HG03439 (cell line): Measurements from ENCODE around the gene B4GALT5.
"Not testable (repeated sequence)": the region's sequence is repeated elsewhere in the genome, so short reads cannot be mapped to it uniquely, and the experiment has no call there.

ENCODE experiments used
- ATAC-seq: cut with Tn5 transposase; IDR thresholded peaks from one replicate; pipeline ENCODE4 v1.9.1; 2021; ENCODE audit warnings: mild to moderate bottlenecking, moderate library complexity; ENCODE audit not compliant: unreplicated experiment

The B4GALT5 gene

GRCh38 chr20:49737260-49737659 is 23.6 kb upstream of the B4GALT5 start:
- ATAC-seq = no peak

- ATAC-seq = no peak
These were observed 16.1 kb upstream of the B4GALT5 start for GRCh38 chr20:49729780-49730179.

- ATAC-seq = no peak
These were observed 14.5 kb upstream of the B4GALT5 start for GRCh38 chr20:49727894-49728885.

GRCh38 chr20:49727478-49727877 is 13.8 kb upstream of the B4GALT5 start:
- ATAC-seq = no peak

GRCh38 chr20:49725694-49726093 is 12.0 kb upstream of the B4GALT5 start:
- no peak for ATAC-seq

GRCh38 chr20:49725224-49725606 is 11.5 kb upstream of the B4GALT5 start:
- not testable (repeated sequence) for ATAC-seq

GRCh38 chr20:49724408-49725223 is 10.9 kb upstream of the B4GALT5 start:
- ATAC-seq = no peak

GRCh38 chr20:49723758-49724157 is 10.1 kb upstream of the B4GALT5 start:
- not testable (repeated sequence) for ATAC-seq

GRCh38 chr20:49721326-49721725 is 7.6 kb upstream of the B4GALT5 start:
- not testable (repeated sequence) for ATAC-seq

- ATAC-seq = no peak
These were observed 1.8 kb upstream of the B4GALT5 start for GRCh38 chr20:49715466-49715865.

GRCh38 chr20:49712996-49713752 is 504 bp downstream of the B4GALT5 start:
- ATAC-seq = peak; percentile 40

- ATAC-seq = no peak
These were observed 1.1 kb downstream of the B4GALT5 start for GRCh38 chr20:49712646-49712995.

- ATAC-seq = no peak
These were observed 1.6 kb downstream of the B4GALT5 start for GRCh38 chr20:49712118-49712517.

GRCh38 chr20:49711667-49711987 is 2.1 kb downstream of the B4GALT5 start:
- no peak for ATAC-seq

GRCh38 chr20:49710971-49711666 is 2.6 kb downstream of the B4GALT5 start:
- ATAC-seq = no peak

- ATAC-seq = no peak
These were observed 6.6 kb downstream of the B4GALT5 start for GRCh38 chr20:49707118-49707517.

GRCh38 chr20:49706630-49707091 is 7.0 kb downstream of the B4GALT5 start:
- ATAC-seq = no peak

GRCh38 chr20:49705893-49706292 is 7.8 kb downstream of the B4GALT5 start:
- not testable (repeated sequence) for ATAC-seq

GRCh38 chr20:49705358-49705757 is 8.3 kb downstream of the B4GALT5 start:
- peak; percentile 45 for ATAC-seq

- no peak for ATAC-seq
These were observed 8.7 kb downstream of the B4GALT5 start for GRCh38 chr20:49704932-49705336.
